Breast epithelium (tissue), 3 donors: ENCODE measurements around the gene OSBPL6.

ENCODE experiments used
- CTCF ChIP-seq, 3 donors: fragments of 450-650 bp; IDR thresholded peaks; one replicate each; pipeline ENCODE4 v1.5.1; 2016 to 2017; ENCODE audit warnings: antibody characterized with exemption in 3 of 3, mild to moderate bottlenecking in 3 of 3, moderate library complexity in 3 of 3
- POLR2A ChIP-seq: fragments of 450-650 bp; IDR thresholded peaks from one replicate; pipeline ENCODE4 v1.6.1; 2016; ENCODE audit warnings: antibody characterized with exemption, mild to moderate bottlenecking, moderate library complexity

GRCh38 chr2:178234648-178235047 lies 40.3 kb downstream of the OSBPL6 start:
- TF ChIP-seq CTCF (IDR thresholded peaks at IDR 0.05) = no peak
- TF ChIP-seq POLR2A = no peak
